ENCODE results near the gene FAM168A. TPM values are rescaled to one million over a fixed set of nuclear protein-coding genes. Genes with fewer than 3 reads are reported as not detected.

The FAM168A gene
- total RNA-seq, 1 experiment from 2014 or later = 62.8 TPM

GRCh38 chr11:73532310-73532709 lies 65.6 kb downstream of the FAM168A start:
- no peak for ATAC-seq
- Histone ChIP-seq H3K9me3 (ENCODE audit: control insufficient read depth, insufficient read depth, low read depth, low read length) (no peaks in the 10 kb centered on the region), H3K27me3 (ENCODE audit: control insufficient read depth, insufficient read depth, low read length) (no peaks in the 10 kb centered on the region), H3K36me3 (ENCODE audit: control insufficient read depth, insufficient read depth, low read length) (no peaks in the 10 kb centered on the region), H3K4me3 (ENCODE audit: low read depth in 2 of 2, low read length in 2 of 2) (no peak overlapping the region), H3K4me1 (ENCODE audit: control insufficient read depth, insufficient read depth, low read length) (peaks cover 10% of the 10 kb centered on the region), H3K27ac (ENCODE audit: low read length) (no peak overlapping the region)
- TF ChIP-seq, protein P1, sequence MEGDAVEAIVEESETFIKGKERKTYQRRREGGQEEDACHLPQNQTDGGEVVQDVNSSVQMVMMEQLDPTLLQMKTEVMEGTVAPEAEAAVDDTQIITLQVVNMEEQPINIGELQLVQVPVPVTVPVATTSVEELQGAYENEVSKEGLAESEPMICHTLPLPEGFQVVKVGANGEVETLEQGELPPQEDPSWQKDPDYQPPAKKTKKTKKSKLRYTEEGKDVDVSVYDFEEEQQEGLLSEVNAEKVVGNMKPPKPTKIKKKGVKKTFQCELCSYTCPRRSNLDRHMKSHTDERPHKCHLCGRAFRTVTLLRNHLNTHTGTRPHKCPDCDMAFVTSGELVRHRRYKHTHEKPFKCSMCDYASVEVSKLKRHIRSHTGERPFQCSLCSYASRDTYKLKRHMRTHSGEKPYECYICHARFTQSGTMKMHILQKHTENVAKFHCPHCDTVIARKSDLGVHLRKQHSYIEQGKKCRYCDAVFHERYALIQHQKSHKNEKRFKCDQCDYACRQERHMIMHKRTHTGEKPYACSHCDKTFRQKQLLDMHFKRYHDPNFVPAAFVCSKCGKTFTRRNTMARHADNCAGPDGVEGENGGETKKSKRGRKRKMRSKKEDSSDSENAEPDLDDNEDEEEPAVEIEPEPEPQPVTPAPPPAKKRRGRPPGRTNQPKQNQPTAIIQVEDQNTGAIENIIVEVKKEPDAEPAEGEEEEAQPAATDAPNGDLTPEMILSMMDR (IDR thresholded peaks at IDR 0.05) = no peak
- no peak for DNase-seq (ENCODE audit: low read depth, low spot score)
- no TSS peak for BruUV-seq (replicated peaks)
- CTCF ChIA-PET = interaction anchor here (0.6 kb wide), 1 partner anchor 94 kb away, joined by 4 read pairs; no protein-coding TSS in a partner anchor
- POLR2A ChIA-PET = no interaction called here
- in situ Hi-C loops (cut with HindIII; ENCODE audit: low pct_unique_long_range_greater_than_20kb, low sequenced_read_pairs) = no loop called here
- intact Hi-C loops (cut with micrococcal nuclease; ENCODE audit: unreplicated experiment) = no loop called here

- TF ChIP-seq POLR2AphosphoS5 (IDR thresholded peaks at IDR 0.05; ENCODE audit: low read depth, low read length) (no peak), REST (IDR thresholded peaks at IDR 0.05; ENCODE audit: insufficient read depth in 1 of 2, low read depth in 2 of 2, low read length in 1 of 2) (no peak), SIN3A (IDR thresholded peaks at IDR 0.05; ENCODE audit: borderline replicate concordance, insufficient read depth, low read depth, low read length) (no peak), TCF7L2 (IDR thresholded peaks at IDR 0.05; ENCODE audit: low read depth, low read length) (no peak)
- TF ChIP-seq, protein P1 (IDR thresholded peaks at IDR 0.05) = no peak
- H3K27me3 ChIP-seq (ENCODE audit: control insufficient read depth, insufficient read depth, low read length) = no peaks in the 10 kb centered on the region
- H3K4me3 ChIP-seq (ENCODE audit: low read depth in 2 of 2, low read length in 2 of 2) = no peak overlapping the region
- CTCF ChIA-PET = interaction anchor here (0.6 to 1.0 kb wide), 3 partner anchors 14 to 95 kb away, joined by 4 to 6 read pairs (median 6); no protein-coding TSS in a partner anchor
- intact Hi-C loops (cut with micrococcal nuclease; ENCODE audit: unreplicated experiment) = no loop called here
- DNase-seq (ENCODE audit: low read depth, low spot score) (no peak), ATAC-seq (no peak)
- no TSS peak for BruUV-seq (replicated peaks)
- no peaks in the 10 kb centered on the region for H3K36me3 ChIP-seq (ENCODE audit: control insufficient read depth, insufficient read depth, low read length)
- in situ Hi-C loops (cut with HindIII; ENCODE audit: low pct_unique_long_range_greater_than_20kb, low sequenced_read_pairs) = no loop called here
- H3K4me1 ChIP-seq (ENCODE audit: control insufficient read depth, insufficient read depth, low read length) = peaks cover 10% of the 10 kb centered on the region
- no peaks in the 10 kb centered on the region for H3K9me3 ChIP-seq (ENCODE audit: control insufficient read depth, insufficient read depth, low read depth, low read length)
- H3K27ac ChIP-seq (ENCODE audit: low read length) = no peak overlapping the region
- POLR2A ChIA-PET = no interaction called here
These were observed 66.5 kb downstream of the FAM168A start for GRCh38 chr11:73531386-73531785.
